ENCODE results near the gene NOTCH1.

The NOTCH1 gene

DNA sequence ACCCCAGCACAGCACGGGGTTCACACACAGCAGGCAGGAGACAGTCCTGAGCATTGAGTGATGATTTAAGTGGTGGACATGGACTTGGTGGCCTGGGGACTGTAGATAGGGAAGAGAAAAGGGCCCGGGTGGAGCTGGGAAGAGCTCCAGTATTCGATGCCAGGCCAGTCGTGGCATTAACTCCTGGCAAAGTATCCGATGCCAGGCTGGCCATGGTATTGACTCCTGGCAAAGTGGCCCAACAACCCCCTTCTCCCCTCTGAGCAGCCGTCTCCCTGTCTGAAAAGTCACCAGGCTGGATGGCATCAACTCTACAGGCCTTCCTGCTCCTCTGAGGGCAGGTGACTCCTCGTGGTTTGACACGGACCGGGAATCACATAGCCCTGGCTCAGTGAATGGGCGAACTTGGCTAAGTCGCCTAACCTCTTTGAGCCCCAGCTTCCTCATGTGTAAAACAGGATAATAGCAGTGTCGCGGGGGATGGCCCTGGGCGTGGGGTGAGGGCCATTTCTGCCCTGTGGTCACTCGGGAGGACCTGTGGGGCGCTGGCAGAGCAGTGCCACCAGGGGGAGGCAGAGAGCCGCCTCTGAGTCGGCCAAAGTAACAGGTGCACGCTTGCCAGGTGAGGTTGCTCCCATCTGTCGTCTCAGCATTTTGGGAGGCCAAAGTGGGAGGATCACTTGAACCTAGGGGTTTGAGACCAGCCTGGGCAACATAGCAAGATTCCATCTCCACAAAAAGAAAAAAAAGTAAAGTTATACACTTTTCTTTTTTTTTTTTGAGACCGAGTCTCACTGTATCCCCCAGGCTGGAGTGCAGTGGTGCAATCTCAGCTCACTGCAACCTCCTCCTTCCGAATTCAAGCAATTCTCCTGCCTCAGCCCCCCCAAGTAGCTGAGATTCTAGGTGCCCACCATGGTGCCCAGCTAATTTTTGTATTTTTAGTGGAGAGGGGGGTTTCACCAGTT, 57.3 kb downstream of the NOTCH1 start:
- peak in 43 of 58 donors; percentile 6 to 76 (median 37) for DNase-seq

DNA sequence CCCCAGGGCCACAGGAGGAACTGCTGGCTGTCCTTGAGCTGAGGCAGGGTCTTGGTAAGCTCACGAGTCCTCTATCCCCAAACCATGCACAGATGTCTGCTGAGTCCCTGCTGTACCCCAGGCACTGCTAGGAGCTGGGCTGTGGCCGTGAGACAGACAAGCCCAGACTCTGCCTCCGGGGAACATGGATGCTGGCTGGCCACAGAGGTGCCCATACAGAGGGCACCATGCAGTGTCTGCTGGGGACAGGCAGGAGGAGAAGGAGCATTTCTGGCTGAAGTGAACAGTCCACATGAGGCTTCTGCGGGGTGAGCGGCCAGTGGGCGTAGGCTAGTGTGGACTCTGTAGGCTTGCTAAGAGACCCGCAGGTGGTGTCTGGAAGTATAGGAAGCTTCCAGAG, 58.2 kb downstream of the NOTCH1 start:
- DNase-seq, result no peak

DNA sequence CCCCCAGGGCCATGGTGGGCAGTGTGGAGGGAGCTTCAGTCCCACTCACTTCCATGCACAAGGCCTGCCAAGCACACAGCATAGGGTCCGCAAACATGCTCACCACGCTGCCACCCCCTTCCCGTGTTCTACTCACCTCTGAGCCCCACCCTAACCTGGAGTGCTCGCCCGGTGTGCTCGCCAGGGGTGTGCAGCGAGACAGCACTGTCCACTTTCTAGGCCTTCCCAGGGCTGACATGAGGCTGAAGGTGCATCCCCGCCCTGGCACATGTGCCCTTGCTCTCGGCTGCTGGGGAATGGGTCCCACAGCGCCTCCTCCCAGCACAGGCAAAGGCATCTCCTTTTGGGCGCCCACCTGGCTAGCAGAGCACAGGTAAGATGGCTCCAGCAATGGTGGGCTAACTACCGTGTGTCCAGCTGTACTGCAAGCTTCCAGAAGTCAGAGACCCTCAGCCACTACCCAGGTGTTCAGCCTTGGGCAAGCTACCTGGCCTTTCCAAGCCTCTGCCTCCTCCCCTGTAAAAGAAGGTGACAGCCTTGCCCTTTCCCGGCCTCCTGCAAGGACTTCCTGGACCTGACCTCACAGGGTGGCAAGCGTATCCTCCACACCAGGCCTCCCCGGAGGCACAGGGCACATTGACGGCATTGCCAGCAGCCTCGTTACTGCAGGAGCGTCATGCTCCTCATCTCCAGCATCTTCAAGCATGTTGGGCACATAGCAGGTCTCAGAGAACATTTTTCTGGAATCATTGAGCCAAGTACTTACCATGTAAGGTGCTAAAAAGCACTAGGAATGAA, 58.8 kb downstream of the NOTCH1 start:
- no peak for DNase-seq

DNA sequence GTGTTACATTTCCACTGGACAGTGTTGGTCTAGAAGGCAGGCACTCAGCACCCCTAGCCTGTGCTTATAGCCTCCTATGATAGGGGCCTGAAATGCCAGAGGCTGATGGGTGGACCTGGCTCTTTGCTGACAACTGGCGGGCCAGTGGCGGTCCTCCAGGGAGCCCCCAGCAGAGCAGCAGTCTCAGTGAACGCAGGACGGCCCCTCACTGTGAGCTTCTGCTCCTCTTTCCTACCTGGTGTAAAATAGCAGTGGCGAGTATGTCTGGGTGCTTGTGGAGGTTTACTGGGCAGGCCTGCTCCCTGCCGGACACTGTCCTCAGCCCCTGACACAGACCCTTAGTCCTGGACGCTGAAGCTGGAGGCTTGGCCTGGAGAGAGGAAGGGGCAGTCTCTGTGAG, 59.7 kb downstream of the NOTCH1 start:
- DNase-seq, result no peak

DNA sequence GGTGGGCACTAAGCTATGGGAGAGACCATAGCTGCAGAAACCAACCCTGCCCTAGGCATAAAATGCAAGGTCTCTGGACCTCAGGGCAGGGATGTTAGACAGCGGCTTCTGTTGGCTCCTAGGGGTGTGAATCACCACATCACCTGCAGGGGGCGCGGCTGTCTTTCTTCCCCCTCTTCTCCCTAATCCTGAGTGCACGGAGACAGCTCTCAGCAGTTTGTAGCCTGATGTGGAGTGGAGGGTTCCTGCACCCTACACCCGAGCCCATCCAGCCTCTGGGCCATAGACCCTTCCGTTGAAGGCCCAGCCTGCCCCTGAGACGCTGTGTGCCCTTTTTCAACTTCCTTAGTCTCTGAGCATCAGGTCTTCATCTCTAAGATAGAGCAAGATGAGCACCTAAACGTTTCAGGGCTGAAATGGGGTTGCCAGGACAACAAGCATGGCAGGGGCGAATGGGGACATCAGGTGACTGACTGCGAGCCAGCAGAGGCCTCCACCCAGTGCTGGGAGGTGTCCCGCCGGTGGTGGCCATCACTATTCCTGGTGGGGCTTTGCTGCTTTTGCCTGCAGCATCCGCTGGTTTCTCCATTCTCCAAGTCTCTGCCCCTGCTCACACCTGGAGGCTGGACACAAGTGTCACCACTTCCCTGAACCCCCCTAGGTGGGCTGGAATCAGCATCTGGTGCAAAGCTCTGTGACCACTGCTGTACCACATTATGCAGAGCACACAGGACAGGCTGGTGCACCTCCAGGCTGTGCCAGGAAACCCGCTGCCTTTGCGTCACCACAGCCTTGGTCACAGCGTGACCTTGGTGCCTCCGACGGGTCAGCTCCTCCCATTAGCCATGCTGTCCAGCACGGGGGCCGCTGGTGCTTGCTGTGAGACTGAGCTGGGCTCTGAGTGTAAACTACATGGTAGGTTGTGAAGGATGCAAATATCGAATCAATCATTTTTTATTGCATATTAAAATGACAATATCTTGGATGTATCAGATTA, 60.5 kb downstream of the NOTCH1 start:
- peak in 54 of 58 donors; percentile 18 to 83 (median 64) for DNase-seq

DNA sequence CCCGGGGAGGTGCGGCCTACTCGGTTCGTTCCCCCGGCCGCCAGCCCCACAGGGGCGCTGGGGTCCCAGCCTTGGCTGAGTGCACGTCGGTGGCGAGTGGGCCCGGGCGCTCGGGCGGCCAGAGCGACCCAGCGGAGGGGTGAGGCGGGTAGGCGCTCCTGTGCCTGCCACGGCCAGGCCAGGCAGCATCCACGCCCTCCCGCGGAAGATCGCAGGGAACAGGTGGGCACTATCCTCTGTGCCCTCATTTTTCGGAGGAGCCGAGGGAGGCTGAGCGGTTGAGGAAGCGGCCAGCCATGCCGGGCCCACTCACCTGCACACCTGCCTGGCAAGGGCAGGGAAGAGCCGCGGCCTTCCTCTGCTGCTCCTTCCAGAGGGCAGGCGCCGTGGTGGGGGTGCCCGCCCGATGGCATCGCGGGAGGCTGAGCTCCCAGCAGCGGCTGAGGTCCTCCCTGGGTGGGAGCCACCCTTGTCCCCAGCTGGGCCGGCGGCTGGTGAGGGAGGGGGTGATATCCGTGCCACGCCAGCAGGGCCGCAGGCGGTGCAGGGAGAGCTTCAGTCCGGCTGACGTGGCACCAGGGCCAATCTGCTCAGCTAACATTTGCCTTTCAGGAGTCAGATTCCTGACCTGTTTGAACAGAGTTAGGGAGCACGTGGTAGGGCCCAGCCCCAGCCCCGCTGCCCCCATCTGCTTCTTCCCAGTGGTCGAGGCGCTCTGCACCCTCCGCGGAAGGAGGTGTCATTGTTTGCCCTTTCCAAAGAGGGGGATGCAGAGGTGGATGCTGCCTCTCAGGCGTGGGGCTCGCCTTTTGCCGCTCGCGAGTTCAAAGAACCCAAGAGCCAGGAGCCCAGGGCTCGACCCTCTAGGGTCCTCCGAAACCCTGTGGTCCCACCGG, 61.4 kb downstream of the NOTCH1 start:
- DNase-seq, result peak in 4 of 58 donors; percentile 40 to 73 (median 60)

DNA sequence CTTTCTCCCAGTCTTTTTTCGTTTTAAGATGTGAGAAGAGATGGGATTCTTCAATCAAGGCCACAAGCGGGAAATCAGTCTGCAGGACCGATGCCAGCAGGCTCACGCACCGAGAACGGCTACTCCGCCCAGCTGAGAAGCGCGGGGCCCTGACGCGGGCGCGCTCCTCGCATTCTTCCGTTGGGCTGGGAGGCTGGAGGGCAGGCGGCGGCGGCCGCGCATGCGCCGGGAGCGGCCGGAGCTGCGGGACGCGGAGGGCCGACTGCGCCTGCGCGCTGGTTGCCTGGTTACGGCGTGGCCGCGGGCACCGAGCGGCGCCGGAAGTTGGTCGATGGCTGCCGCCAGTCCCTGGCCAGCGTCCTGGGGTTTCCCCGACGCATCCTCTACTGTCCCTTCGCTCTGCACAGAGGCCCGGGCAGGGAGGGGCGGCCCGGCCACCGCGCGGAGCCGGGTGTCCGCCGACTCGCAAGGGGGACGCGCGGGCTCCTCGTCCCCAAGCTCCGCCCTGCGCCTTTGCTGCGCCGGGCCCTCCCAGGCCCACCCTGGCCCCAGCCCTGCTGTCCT, 62.2 kb downstream of the NOTCH1 start:
- DNase-seq, result peak in 57 of 58 donors; percentile 65 to 98 (median 92)

DNA sequence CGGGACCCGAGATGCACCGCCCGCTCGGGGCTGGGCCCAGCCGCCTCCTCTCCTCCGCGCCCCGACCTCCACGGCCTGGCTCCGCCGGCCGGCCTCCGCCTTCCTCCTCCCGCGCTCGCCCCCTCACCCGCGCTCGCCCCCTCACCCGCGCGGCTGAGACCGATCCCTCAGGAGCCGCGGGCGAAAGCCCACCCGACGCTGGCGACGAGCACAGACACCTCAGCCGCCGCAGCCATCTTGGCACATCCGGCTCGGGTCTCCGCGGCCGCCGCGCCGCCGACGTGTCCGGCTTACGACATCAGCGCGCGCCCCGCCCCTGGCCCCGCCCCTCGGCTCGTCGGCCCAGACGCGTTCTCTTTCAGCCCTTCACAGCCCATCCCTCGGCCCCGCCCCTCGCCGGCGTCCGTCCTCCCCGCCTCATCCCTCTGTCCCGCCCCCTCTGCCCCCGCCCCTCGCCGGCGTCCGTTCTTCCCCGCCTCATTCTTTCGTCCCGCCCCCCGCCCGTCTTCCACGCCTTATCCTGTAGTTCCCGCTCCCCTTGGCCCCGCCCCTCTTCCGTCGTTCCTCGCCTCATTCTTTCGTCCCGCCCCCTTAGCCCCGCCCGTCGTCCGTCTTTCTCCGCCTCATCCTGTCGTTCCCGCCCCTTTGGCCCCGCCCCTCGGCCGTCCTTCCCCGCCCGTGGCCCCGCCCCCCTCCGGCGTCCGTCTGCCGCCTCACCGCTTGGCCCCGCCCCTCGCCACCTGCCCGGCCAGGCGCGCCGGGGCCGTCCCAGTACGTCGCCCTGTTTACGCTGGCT, 62.9 kb downstream of the NOTCH1 start, which contains the start of gene SEC16A:
Gene SEC16A, minus strand, starts transcription at position 248 of the 796 bp plus-strand sequence. CDS start 5,425 bp downstream, outside the sequence.
- peak; percentile 92 to 100 (median 100) for DNase-seq

DNA sequence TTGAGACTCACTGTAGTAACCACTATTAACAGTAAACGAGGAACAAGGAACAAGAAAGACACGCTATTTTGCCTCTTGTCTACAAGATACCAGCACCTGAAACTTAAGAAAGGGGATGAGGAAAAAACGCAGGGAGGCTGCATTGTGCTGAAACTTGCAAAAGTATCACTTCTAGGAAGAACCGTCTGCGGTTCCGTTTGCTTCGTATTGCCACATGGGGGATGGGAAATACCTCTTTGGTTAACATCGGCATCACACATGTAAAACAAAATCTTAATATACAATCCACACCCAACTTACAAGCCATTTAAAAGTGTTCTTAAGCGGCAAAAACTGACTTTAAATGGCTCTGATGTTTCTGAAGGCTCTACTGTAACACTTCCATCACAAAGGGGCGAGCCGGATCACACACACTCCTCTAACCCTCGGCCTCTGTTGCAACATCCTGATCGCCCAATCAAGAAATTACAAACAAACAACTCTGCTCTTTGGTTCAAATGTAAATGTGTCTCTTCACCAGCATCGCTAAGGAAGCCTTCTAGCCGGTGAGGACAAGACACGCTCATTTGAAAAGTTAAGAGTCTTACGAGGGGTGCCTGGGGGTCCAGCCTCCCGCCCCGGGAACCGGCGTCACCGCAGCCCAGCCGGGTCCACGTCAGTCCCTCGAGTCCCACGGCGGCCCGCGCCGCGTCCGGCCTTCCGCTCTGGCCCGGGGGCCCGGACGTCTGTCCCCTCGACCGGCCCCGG, 63.6 kb downstream of the NOTCH1 start:
- DNase-seq, result peak in 1 of 58 donors; percentile 48

DNA sequence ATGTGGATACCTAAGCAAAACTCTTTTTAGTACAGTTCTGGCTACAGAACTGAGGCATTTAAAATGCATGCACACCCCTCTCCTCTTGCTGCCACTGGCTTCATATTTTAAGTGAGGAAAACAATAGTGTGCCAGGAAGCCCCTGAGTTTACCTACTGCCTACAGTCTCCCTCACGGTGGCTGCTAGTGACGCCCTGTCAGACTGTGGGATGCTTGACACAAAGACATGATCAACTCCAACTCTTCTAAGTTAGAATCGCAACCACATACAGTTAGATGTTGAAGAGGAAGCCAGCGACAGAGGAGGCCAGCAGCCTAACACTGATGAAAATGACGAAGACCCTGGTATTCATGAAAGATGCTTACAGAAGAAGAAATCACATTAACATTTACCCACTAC, 64.3 kb downstream of the NOTCH1 start:
- DNase-seq, result no peak

DNA sequence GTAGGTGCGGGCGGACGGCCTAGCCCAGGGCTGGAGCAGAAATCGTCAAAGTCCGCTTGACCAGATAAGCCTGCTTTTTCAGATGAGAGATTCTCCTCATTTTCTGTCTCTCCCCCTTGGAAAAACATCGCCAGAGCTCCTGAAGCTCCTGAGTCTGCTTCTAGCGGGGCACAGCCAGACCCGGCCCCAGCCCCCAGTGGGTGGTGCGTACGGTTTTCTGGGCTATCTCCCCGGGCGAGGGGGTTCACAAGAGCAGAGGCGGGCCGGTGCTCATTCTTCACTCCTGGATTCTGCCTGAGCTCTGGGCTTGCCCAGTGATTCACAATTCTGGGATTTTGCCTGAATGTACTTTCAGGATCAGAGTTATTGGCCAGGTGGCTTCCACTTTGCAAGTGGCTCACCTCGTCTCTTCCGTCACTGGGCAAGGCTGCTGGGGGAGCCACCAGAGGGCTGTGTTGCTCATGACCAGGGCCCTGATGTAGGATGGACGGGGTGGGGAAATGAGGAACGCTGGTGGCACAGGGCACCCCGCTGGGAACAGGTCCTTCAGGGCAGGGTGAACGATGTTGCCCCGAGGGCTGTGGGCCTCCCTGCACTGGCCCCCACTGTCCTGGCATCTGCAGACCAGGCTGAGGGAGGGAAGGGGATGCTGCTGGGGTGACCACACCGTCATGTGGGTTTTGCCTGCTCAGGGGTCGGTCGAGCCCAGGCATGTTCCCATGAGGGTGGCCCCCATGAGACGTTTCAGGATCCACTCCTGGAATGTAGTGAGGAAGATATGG, 69.3 kb downstream of the NOTCH1 start:
- no peak for DNase-seq

DNA sequence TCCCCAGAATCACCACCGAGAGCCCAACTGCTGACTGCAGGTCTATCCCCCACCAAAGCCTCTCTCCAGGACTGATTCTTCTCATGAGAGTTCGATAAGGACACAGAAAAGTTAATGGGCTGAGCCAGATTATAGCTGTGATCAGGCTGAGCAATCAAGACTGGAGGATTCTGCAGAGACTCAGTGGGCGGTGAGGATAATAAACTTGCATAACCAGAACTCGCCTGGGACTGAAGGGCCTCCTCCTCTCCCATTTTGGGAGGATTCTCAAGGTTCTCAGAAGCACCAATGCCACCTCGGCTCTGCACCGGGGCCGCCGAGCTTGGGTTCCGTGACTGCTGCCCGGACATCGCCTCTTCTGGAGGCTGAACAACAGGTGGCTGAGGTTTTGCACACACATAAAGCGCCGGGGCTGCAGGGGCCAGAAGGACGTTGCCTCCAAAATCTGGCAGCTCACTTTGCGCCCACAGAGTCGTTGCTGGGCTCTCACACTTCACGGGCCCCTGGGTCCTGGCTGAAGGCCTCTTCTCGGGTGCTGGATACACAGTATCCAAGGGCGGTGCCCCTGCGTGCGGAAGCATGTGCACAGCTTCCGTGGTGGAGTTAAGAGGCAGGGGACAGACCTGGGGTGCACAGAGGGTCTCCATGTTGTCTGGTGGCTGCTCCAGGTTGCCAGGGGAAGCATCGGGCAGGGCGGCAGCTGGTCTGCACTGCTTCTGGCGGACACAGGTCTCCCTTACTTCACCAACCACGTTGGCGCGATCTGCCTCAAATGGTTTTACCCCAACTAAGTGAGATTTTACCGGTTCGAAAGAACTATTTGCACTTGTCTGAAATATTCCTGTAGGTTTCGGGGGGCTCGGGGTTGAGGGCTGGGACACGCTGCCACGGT, 70.6 kb downstream of the NOTCH1 start:
- DNase-seq, result peak in 1 of 58 donors; percentile 18

DNA sequence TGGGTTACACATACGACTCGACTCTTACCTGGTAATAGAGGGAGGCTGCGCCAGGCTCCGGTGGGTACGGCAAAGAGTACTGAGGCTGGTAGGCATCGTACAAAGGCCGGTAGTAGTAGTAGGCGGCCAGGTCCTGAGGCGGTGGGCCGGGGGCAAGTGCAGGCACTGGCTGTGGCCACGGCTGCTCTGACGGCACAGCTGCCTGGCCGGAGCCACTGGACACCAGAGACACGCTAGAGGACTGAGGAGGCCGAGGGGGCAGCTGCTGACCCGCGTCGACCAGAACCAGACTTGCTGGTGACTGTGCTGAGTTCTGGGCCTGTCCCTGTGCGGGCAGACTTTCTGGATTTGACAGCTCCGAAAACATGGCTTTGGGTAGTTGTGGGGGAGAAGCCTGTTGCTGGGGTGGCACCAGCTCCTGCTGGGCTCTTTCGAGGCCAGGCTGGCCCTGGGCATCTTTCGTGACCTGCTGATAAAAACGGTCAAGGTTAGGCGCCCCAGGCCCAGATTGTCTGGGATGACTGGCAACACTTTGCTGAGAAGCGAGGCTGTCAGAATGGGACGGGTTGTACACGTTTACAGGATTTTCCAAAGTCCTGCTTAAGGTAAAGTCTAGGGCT, 71.7 kb downstream of the NOTCH1 start:
- DNase-seq, result no peak

DNA sequence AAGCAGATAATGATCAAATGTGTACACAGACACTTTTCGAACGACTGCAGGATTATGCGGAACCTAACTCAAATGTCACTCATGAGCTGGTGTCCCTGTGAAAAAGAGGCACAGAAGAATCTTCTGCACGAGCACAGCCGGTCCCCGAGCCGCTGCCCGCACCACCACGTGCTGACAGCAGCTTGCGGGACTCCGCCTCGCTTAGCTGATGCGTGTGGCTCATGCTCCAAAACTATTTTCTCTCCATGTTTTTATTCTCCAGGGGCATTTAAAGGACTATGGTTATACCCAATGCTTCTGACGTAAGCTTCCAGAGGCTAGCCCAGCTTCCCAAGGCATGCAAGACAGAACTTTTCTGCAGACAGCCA, 72.5 kb downstream of the NOTCH1 start:
- no peak for DNase-seq

DNA sequence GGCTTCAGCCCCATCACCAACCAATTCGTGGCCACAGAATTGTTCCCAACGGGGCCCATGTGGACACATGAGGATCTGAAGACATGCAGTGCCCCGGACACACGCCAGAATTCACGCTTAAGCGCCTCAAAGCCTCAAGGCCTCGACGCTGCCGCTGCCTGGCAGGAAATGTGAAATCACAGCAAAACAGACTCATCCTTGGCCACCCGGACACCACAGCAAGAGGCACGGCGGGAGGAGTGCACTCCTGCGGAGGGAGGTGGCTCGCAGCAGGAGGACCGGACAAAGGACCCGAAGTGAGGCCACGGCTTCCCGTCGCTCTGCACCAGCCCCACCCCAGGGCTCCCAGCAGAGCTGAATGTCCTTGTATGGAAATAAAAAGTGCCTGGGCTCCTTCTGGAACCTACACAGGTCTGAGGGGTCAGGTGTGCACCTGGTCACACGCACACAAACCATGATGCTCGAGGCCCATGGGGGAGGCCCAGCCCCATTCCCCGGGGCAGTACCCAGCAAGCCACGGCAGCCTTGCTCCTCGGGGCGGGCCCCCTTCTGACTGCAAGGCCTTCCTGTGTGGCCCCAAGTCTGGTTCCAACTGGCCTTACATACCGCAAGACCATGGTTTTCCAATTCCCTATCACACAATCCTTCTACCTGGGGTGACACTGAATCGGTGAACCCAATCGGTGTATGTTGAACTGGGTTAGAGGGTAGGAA, 73.1 kb downstream of the NOTCH1 start:
- DNase-seq, result no peak

Measured in anterior cingulate cortex (tissue), 58 donors.